Activated T-helper 1 cell treated with Interleukin-2 at 50 U/mL for 16 hours (primary cell): ENCODE data around the gene IFFO2.

Experiments
- DNase-seq: peaks from one replicate; pipeline ENCODE4 v3.0.0-alpha.2; 2020; ENCODE audit warnings: low read depth

IFFO2 gene

GRCh38 chr1:18936814-18937481, 19.5 kb downstream of the IFFO2 start:
- no peak for DNase-seq

GRCh38 chr1:18936471-18936813, 20.0 kb downstream of the IFFO2 start:
- DNase-seq, result no peak

- no peak for DNase-seq
These were observed 22.1 kb downstream of the IFFO2 start for GRCh38 chr1:18934205-18935000.

- DNase-seq, result no peak
These were observed 23.6 kb downstream of the IFFO2 start for GRCh38 chr1:18932879-18933278.

GRCh38 chr1:18932387-18932786, 24.1 kb downstream of the IFFO2 start:
- DNase-seq, result no peak

GRCh38 chr1:18931730-18932129, 24.7 kb downstream of the IFFO2 start:
- DNase-seq, result no peak

GRCh38 chr1:18929686-18930085, 26.8 kb downstream of the IFFO2 start:
- no peak for DNase-seq

GRCh38 chr1:18928985-18929384, 27.5 kb downstream of the IFFO2 start:
- DNase-seq, result no peak

GRCh38 chr1:18928406-18928805, 28.1 kb downstream of the IFFO2 start:
- DNase-seq, result no peak

GRCh38 chr1:18927654-18928272, 28.7 kb downstream of the IFFO2 start:
- no peak for DNase-seq

GRCh38 chr1:18927082-18927653, 29.3 kb downstream of the IFFO2 start:
- DNase-seq, result peak; percentile 18

- peak; percentile 69 for DNase-seq
These were observed 30.0 kb downstream of the IFFO2 start for GRCh38 chr1:18926315-18927081.

- no peak for DNase-seq
These were observed 31.2 kb downstream of the IFFO2 start for GRCh38 chr1:18925279-18925678.

- no peak for DNase-seq
These were observed 32.2 kb downstream of the IFFO2 start for GRCh38 chr1:18924221-18924691.

GRCh38 chr1:18923756-18924211, 32.7 kb downstream of the IFFO2 start:
- no peak for DNase-seq

GRCh38 chr1:18922848-18923755, 33.4 kb downstream of the IFFO2 start:
- no peak for DNase-seq

- DNase-seq, result no peak
These were observed 34.2 kb downstream of the IFFO2 start for GRCh38 chr1:18922319-18922726.

- no peak for DNase-seq
These were observed 34.8 kb downstream of the IFFO2 start for GRCh38 chr1:18921516-18922251.

- DNase-seq, result no peak
These were observed 35.5 kb downstream of the IFFO2 start for GRCh38 chr1:18920931-18921330.

- no peak for DNase-seq
These were observed 36.5 kb downstream of the IFFO2 start for GRCh38 chr1:18919956-18920355.
